T-helper 22 cell (primary cell): ENCODE results near the gene FZD10.

ENCODE experiments used
- DNase-seq: peaks from one replicate; pipeline ENCODE4 v3.0.0-alpha.2; 2020; ENCODE audit warnings: low read depth

Gene FZD10

DNA sequence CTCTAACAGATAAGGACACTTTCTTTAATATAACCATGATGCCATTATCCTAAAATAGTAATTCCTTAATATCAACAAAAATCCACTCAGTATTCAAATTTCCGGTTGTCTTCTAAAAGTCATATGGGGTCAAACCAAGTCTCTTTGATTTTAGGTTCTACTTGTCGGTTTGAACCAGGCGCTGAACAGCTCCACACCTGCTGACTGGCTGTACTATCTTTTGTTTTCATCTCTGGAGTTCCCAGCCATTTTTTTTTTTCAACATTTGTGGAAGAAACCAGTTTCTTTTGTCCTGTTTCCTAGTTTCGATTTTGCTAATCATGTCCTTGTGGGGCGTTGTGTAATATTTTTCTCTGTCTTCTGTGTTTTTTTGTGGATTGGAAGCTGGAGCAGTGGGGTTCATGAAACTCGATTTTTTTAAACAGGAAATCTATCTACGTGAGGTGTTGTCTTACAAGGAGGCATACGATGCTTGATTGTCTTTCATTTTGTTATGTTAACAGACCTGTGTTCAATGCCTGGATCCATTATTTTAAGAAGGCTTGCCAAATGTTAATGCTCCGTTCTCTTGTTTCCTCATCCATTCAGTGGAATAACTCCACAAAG, 50.2 kb downstream of the FZD10 start:
- no peak for DNase-seq

GRCh38 chr12:130213249-130213648, 51.0 kb downstream of the FZD10 start:
- DNase-seq = no peak

GRCh38 chr12:130214686-130215395, 52.6 kb downstream of the FZD10 start:
- no peak for DNase-seq
